HG03025 (cell line): Measurements from ENCODE around the gene ALG8.
A peak's percentile ranks its signal among the peaks of the same experiment; 100 is the strongest.

Experiments used
- ATAC-seq: cut with Tn5 transposase; IDR thresholded peaks from one replicate; pipeline ENCODE4 v1.9.1; 2021; ENCODE audit warnings: mild to moderate bottlenecking, moderate library complexity; ENCODE audit not compliant: unreplicated experiment, low FRiP score

The ALG8 gene

GRCh38 chr11:78161346-78161745, 21.9 kb upstream of the ALG8 start:
- no peak for ATAC-seq

GRCh38 chr11:78160557-78160956, 21.1 kb upstream of the ALG8 start:
- no peak for ATAC-seq

- ATAC-seq: no peak
These were observed 19.7 kb upstream of the ALG8 start for GRCh38 chr11:78158987-78159652.

GRCh38 chr11:78156127-78156844, 16.9 kb upstream of the ALG8 start:
- no peak for ATAC-seq

DNA sequence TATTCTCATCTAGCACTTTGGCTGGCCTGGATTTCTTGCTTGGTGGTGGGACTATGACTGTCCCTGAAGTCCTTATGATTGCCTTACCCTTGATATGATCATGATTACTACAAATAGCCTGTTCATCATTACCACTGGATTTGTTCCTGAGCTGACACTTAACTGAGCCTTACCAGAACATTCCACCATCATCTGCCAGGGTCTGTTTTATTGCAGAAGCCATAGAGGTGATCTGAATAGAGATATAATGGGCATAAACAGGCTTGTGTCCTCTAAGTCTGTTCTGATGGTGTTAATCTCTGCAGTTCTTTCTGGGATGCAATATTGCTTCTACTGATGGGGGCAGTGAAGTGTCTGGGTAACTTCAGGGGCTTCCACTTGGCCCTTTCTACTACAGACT, 12.4 kb upstream of the ALG8 start:
- ATAC-seq: no peak

- ATAC-seq: no peak
These were observed 11.3 kb upstream of the ALG8 start for GRCh38 chr11:78150754-78151153.

DNA sequence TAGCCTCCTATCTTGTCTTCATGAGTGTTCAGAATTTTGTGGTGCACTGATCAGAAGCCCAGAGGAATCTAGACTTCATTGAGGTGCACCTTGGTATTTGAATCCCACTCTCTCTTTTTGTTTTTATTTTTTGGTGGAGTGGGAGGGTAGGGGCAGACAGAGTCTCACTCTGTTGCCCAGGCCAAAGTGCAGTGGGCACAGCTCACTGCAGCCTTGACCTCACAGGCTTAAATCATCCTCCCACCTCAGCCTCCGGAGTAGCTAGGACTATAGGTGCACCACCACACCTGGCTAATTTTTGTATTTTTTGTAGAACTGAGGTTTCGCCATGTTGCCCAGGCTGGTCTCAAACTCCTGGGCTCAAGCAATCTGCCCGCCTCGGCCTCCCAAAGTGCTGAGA, 10.9 kb upstream of the ALG8 start:
- ATAC-seq: no peak

DNA sequence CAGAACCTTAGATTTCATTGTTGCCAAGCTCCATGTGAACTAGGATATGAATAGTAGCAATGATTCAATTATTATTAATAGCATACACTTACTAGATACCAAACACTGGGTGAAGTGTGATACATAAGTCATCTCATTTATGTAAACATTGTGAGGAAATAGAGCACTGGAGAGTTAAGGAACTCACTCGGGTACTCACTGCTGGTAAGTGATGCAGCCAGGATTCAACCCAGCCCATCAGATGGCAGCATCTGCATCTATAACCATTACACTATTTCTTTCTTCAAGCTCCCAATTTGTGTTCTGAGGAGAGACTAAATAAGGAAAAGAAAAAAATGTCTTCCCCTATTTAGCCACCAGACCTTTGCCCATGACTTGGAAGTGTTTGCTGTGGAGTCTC, 10.2 kb upstream of the ALG8 start:
- ATAC-seq: no peak

DNA sequence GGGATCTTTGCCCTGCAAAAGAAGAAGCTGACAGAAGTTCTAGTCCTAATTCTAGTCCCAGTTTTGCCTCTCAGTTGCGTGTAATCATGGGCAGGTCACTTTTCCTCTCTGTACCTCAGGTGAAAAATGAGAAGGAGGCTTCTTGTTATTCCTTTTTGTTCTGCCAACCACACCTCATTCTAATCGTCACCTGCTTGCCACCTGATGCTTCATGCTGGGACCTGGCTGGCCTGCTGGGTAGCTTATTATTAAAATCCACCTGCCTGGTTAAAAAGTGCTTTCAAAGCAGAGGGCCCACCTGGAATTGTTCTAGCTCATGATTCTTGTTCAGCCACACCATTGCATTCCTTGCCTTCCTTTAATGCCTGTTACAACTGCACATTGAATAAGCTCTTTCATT, 8.4 kb upstream of the ALG8 start:
- no peak for ATAC-seq

DNA sequence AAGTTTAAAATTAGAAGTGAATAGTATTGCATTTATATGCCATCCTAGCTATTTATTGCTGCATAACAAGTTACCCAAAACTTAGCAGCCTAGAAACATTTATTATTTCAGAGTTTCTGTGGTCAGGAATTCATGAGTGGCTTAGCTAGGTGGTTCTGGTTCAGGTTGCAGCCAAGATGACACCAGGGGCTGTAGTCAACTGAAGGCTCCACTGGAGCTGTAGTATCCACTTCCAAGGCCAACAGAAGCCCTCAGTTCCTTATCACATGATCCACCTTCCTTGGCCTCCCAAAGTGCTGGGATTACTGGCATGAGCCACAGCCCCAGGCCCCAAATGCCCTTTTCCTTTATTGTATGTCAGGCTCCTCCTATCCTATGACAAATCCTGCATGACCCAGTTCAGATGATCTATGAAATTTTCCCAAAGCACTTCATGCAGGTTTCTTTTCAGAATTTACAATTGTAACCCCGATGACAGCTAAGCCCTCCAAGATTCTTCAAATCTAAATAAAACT, 6.1 kb upstream of the ALG8 start:
- no peak for ATAC-seq

DNA sequence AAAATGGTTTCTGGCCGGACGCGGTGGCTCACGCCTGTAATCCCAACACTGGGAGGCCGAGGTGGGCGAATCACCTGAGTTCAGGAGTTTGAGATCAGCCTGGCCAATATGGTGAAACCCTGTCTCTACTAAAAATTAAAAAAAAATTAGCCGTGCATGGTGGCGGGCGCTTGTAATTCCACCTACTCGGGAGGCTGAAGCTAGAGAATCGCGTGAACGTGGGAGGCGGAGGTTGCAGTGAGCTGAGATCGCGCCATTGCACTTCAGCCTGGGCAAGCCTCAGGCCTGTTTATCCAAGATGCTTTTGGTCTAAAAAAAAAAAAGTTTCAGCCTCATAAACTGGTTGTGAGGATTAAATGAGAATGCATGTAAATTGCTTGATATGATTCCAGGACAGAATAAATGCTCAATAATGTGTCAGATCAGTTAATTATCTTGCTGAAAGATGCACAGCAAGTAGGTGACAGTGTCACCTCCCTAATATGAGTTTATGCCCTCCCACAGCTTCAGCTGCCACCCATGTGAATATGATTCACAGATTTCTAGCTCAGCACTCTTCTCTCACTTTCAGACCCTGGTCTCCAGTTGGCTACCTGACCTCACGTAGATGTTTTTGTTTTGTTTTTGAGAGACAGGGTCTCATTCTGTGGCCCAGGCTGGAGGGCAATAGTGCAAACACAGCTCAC, 1.1 kb upstream of the ALG8 start:
- ATAC-seq: no peak

DNA sequence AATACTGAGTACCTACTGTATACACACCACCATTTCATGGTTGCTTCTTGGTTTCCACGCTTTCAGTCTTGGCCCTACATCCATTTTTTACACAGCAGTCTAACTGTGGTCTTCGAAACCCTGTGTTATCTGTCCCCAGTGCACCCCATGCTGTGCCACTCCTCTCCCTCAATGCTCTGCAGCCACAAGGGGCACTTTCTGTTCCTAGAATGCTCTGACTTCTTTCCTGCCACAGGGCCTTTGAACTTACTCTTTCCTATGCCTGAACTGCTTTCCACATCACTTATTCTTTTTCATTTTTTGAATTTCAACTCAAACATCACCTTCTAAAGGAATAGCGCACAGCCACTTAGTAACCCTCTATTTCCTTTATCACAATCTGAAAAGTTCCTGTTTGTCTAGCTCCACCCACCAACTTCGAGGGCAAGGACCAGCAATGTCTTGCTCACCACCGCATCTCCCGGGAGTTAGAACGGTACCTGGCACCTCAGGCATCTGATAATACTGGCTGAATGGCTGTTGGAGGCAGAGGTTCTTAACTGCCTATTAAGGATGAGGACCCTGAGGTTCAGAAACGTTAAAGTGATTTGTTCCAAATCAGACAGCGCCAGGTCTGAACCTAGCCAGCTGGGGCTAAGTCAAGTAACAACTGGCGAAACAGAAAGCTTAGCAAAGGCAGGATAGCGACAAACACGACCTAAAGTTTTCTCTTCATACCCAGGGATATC, 568 bp downstream of the ALG8 start:
- ATAC-seq: peak; percentile 29

DNA sequence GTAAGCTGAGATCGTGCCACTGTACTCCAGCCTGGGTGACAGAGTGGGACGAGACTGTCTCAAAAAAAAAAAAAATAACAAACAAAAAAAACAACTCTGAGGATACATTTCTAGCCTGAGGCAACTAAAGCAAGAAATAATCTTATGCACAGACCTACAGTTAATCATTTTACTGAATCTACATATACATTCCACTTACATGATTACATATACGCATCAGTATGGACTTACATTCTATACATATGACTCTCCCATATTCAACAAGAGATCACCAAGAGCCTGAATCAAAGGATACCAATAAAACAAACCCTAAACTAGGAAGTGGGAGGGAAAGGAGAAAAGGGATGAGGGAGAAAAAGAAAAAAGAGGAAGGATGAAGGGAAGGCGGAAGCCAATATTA, 1.1 kb downstream of the ALG8 start:
- ATAC-seq: no peak

DNA sequence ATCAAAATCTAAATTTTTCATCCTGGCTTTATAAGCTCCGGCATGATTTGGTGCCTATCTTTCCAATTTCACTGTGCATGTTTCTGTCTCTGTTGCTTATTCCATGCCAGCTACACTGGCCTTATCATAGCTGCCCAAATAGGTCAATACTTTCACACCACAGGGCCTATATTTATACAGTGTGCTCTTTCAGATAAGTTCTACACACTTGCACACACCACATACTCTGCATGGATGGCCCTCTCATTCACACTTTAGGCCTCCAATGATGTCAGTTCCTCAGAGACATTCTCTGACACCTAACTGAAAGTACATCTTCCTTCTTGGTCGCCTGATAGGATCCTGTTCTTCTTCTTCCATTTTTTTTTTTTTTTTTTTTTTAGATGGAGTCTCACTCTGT, 7.0 kb downstream of the ALG8 start:
- no peak for ATAC-seq

DNA sequence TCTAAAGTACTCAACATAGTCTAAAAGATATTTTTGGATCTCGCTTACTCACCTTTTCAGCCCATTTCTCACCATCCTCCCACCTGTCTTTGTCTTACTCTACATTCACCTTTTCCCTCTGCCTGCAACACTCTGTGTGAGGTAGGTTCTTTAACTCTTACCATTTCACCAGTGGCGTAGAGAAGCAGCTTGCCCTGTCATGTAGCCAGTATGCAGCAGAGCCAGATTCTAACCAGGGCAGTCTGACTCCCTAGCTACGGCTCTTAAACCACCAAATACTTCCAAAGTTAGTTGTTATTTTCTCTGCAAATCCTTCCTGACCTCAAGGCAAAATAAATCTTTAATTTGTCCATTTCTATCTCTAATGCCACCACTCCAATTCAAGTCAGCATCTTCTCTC, 7.5 kb downstream of the ALG8 start:
- no peak for ATAC-seq

GRCh38 chr11:78127403-78127802, 12.0 kb downstream of the ALG8 start:
- no peak for ATAC-seq

DNA sequence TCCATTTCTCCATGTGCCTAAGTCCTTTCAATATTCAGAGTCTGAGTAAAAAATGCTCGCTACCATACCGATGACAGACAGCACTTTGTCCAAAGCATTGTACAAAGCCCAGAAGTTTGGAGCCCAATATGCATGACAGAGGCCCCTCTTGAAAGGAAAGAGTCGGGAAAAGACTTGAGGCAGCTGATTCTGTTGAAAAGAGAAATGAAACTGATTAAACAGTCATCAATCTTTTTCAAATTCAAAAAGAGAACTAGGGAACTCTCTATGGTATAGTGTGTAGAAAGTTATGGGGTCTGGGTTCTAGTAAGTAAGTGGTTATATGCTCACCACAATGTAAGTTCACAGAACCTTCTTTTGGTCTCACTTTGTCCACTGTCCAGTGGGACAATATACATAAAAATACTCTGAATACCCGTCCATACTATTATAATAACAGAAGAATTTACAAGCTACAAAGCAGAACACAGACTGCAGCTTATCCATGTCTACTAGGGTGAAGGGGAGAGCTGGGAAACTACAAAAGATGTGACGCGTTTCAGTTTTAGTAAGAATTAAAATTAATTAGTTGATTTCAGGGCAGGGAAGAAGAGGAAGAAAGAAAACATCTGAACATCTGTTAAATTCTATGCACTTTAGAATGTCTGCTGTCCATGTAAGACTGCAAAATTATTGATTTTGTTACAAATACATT, 26.7 kb downstream of the ALG8 start:
- peak; percentile 63 for ATAC-seq

DNA sequence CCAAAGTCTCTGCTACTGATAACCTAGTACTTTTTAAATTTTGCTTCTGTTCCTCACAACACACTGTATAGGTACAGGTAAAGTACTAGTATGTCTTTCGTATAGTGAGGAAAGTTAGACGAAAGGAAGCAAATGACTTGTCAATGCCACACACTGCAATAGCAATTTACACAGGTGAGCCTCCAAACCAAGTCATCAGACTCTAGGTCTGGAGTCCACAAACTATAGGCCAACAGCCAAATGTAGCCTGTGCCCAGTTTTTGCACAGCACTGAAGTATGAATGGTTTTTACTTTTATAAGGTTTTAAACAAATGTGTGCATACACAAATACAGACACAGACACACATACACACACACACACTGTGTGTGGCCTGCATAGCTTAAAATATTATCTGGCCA, 28.1 kb downstream of the ALG8 start:
- no peak for ATAC-seq

DNA sequence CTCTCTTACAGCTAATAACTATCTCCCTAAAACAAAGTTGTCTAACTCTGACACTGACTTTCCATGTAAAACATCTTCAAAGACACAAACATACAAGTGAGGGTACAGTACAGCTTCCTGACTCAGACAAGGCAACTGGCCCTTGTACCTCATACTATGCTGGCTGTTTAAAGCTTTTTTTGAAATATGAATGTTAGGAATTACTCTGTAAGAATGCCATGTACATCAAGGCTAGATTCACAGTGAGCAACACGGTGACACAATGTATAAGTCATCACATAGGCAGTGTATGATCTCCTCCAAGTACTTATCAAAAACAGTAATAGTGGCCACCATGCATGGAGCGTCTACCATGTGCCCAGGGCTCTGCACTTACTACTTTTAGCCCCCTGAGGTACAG, 28.6 kb downstream of the ALG8 start:
- ATAC-seq: no peak

GRCh38 chr11:78110351-78110750, 29.1 kb downstream of the ALG8 start:
- no peak for ATAC-seq
